GM18502 (cell line): ENCODE data around the gene PLA1A.
"Not testable (repeated sequence)": the region's sequence is repeated elsewhere in the genome, so short reads cannot be mapped to it uniquely, and the experiment has no call there.

Experiments
- ATAC-seq: cut with Tn5 transposase; IDR thresholded peaks from one replicate; pipeline ENCODE4 v1.9.1; 2021; ENCODE audit warnings: mild to moderate bottlenecking; ENCODE audit not compliant: unreplicated experiment, poor library complexity

PLA1A gene

DNA sequence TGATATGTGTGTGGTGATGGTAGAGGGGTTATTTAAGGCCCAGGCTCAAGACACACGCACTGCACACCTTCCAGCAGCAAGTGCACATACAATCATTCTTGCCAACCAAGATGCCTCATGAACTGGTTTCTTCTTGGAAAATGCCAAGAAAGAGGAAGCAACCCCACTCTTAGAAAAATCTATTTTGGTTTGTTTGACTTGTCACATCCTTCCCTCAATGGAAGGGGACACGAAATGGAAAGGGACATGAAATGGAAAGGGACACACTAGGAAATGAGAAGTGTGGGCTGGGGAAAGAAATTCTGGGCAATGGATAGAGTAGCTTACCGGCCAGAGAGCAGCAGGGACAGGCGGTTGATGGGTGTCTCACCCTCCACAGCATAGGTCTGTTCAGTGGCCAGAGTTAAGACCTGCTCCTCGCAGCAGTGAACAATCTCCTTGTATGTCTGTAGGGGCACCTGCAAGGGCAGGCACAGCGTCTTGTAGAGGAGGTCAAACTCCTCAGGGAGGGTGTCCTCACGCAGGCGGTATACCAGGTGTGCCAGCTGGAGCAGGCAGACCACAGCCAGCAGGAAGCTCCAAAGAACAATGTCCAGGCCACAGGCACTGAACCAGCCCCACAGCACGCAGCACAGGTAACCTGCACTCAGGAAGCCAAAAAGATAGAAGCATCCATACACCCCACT, 62.1 kb downstream of the PLA1A start:
- ATAC-seq = no peak

DNA sequence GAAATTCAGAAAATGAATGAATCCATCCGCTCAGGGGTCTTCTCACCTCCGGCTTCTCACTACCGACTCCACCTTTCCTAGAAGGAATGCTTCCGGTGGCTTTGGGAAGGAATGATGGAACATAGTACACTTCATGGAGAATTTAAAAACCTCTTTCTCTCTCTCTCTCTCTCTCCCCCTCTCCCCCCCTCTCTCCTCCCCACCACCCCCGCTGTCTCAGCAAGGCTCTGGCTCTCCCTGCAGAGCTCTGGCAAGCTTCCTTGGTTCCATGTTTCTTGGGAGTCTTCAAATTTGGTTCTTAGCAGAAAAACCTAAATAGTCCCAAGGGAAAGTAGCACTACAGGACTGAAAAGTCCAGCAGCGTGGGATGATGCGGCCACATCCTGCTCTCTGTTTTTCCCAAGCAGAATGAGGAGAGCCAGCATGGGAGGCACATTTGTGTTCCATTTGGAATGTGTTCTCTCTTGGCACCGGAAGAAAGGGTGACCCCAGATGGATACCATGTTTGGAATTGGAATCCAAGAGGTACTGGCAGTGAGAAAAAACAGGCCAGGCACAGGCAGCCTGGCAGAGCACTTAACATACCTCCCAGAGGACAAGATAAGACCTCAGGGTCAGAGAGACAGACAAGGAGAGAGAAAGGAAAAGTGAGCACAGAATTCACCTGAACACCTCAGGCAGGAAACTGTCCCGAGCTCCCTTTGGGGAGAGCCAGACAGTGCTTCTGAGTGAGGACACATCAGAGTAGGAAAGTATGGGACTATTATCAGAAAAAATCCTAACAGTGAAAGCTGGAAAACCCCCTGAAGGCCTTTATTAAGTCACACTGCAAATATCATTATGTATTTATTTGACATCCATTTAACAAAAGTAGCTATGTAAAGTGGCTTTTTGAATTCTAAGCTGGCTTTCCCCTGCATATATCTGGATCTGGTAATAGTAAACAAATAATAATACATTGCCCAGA, 63.1 kb downstream of the PLA1A start, which contains the start of gene POPDC2:
POPDC2 (minus strand) TSS at position 116 of the 967 bp plus-strand sequence. CDS start 166 bp downstream, outside the sequence.
- no peak for ATAC-seq

DNA sequence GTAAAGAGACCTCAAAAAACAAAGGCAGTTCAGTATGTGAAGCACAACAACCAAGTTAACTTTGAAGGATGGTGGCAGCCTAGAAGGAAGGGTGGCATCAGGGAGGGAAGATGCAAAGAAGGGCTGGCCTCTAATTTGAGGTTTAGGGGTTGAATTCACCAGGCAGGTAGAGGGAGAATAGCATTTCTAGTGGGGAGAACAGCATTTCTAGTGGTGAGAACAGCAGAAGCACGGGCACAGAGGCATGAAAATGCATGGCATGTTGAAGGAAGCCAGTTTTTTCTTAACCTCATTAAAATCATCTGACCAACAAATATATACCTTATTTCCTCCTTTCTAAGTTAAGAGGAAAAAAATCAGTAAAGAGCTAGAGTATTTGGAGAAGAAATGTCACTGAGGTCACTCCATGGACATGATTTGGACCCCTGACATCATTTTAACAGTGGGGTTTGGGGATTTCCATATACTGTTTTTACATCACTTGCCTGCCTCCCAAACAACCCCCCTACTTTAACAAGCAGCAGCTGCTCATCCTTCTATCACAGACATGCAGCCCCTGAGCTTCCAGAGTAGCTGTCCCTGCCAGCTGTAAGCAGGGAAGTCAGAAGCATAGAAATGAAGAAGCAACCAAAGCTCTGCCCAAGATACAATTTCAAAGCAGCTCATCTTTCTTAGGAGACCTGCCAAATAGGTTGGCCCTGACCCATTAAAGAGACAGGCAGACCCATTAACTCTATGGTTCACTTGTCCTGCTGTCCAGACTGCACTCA, 65.1 kb downstream of the PLA1A start:
- ATAC-seq = no peak

DNA sequence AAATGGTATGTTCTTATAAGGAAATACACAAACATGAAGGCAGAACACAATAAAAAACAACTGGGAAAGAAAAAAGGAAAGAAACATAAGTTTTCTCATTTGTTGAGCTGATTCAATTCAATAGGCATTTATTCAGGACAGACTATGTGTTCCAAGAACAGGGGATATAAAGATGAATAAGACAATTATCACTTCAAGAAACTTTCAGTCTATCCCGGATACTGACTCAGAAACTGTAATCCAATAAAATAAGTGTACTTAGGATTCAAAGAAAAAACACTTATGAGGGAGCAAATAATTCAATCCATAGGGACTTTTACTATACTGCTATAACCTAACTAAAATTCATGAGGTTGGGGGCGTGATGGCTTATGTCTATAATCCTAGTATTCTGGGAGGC, 66.2 kb downstream of the PLA1A start:
- no peak for ATAC-seq

DNA sequence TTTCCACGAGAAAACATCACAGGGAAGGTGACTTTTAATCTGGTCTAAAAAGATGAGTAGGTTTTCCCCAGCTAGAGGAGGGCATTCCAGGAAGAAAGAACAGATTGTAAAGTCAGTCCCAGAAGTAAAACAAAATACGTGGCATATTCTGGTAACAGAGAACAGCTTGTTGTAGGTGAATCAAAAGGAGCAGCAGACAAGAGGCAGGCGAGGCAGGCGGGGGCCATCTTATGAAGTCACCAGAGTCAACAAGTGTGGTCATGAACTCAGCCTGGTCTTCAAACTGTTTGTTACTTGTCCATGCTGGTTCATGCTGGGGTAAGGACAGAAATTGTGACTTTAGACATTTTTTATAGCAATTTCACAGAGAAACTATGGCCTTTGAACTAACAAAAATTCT, 66.7 kb downstream of the PLA1A start:
- no peak for ATAC-seq

DNA sequence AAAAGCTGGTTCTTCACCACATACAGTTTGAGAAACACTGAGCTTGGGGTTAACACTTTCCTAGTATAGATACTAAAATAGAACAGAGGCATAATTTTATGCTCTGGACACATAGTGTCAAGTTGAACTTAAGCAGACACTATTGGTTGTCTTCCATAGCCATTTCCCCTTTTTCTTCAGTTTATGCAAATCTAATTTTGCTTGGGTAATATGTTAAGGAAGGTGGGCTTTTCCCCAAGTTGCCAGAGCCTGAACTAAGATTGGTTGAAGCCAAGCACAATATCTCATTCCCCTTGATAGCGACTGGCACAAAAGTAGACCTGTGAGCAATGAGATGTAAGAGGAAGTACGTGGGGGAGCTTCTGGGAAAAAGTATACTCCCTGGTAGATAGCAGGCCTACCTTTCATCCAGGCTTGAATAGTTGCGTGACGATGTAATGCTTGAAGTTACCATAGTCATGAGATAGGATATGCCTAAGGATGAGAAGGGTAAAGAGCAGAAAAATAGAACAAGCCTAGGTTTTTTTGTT, 67.2 kb downstream of the PLA1A start:
- ATAC-seq = no peak

DNA sequence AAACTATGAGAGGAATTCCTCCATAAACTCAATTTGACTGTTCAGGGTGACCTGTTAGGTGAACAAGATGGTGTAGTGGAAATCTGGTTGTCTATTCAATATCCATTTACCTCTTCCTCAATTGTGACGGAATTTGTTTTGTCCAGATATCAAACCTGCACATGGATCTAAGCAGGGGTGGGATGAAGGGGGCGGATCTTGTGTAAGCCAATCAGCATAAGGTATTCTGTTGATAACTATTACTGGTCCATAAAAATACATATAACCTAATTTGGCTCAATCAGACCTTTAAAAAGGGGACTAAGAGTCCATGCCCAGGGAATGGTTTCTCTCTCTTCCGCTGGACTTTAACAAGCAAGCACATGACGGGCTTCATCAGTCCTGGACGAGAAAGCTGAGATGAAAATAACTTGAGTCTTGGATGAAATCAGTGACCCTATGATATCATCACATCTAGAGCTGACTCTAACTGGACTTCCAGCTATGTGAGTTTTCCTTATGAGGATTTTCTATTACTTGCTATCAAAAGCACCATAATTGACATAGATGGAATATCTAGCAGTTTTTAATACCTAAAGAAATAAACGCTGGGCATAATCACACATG, 68.4 kb downstream of the PLA1A start:
- no peak for ATAC-seq

DNA sequence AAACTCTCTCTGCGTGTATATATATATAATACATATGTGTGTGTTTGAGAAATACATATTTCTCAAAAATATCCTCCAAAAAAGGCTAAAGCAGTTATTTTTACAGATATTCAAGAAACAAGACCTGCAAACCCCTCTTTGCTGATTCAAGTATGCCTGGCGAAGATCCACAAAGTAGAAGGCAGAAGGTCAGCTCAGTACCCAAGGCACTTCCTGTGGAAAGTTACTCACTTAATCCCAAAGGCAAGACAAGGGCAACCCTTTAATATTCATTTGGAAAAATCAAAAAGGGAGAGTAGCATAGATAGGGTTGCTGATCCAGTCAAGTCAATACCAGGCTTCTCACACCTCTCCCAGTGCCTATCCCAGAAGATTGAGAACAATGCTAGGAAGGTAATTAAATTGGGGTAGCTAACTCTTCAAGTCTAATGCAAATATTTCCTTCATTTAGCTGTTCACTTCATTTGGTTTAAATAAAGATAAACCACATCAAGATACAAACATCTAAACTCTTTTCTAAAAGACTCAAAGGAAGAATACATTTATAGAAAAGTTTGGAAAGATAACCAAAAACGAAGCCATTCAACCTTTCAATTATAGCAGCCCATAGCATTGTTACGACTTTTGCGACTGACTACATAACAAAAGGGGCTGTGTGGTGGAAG, 72.4 kb downstream of the PLA1A start:
- no peak for ATAC-seq

DNA sequence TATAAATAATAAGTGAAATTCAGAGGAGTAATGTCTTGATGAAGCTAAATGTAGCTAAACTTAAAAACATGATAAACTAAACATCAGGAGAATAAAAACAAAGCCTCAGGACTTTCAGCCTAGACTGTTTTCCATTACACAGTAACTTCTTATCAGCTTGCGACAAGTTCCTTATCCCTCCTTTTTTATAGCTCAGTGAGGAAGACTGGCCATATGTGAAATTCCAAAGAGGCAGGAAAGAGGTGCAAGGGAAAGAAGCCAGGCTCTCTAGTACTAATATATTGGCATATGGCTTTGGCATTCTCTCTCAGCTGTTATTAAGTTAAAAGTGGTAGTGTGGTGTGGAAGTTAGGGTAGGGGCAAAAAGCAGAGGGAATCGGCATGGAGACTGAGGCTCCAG, 75.1 kb downstream of the PLA1A start:
- ATAC-seq = no peak

DNA sequence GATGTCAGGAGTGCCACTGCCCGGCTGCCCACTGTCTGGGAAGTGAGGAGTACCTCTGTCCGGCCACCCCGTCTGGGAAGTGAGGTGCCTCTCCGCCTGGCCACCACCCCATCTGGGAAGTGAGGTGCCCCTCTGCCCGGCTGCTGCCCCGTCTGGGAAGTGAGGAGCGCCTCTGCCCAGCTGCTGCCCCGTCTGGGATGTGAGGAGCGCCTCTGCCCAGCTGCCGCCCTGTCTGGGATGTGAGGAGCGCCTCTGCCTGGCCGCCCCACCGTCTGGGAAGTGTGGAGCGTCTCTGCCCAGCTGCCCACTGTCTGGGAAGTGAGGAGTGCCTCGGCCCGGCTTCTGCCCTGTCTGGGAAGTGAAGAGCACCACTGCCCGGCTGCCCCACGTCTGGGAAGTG, 76.2 kb downstream of the PLA1A start:
- no peak for ATAC-seq

DNA sequence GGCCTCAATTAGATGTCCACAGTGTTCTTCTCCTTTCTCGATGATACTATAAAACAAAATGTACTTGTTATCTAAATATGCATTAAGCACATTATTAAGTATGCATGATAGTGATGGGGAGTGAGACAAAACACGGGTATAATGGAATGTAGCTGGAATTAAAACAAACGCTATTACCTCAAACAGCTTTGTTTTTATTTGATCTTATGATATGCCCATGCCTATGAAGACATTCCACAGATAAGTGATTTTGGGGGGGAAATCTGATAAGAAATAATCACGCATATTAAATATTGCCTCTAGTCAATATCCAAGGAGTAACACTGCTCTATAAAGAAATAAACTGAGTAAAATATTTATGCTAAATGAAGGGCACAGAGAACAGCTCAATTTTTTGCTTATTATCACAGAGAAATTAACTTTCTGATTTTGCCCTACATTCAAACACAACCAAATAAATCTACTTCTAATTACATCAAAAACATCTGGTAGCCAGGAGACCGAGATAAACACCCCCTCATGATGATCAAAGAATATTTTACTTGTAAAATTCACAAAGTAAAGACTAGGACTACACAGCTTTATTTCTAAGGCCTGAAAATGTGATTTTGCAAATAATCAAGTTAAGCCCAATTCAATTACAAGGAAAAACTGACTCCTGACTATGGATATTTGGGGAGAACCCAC, 77.6 kb downstream of the PLA1A start:
- ATAC-seq = no peak

DNA sequence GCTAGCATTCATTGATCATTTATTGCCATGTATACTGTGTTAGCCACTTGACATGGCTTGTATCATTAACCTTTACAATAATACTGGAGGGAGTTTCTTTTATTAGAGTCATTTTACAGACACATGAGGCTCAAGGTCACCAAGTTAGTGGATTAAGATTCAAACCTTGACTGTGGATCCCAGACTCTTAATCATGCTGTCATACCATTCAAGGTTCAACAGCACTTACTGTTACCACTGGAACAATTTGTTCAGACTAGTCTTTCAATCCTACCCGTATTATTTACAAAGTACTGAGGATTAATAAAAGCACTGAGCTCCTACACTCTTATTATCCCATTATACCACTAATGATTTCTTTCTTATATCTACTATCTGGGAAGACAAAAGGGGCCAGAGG, 78.3 kb downstream of the PLA1A start:
- no peak for ATAC-seq

DNA sequence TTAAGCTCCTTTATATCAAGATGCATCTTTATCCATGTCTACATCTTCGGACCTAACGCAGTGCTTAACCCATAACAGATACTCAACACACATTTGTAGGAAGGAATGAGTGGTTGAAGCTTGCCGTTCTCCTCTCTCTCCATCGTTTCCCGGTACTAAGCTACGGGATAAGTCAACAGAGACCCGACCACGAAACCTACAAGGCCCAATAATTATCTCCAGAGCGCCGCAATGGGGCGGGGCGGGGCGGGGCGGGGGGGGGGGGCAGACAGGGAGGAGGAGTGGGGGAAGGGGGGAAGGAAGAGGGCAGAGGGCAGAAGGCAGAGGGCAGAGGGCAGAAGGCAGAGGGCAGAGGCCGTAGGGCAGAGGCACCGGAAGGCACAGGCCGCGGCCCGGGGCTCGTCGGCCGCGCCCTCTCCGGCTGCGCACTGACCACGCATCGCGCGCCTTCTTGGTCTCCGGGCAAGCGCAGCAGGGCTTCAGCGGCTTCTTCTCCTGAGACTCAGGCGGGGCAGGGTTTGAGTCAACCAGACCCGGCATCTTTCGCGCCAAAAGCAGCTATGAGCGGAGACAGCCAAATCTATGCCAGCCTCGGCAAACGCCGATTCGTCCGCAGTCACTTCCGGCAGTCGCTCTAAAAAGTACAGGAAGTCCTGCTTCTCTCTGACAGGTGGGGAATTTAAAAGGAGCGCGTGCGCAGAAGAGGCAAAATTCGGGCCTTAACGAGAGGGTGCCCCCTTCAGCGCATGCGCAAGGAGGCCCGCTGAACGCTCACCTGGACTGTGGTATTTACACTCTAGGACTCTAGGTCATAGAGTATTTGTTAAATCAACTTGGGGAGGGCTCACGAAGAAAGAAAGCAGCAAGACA, 79.3 kb downstream of the PLA1A start, which contains the start of gene COX17:
COX17 (minus strand) TSS at position 636 of the 870 bp plus-strand sequence; CDS start at position 540, 96 bp downstream.
- peak; percentile 89 for ATAC-seq

DNA sequence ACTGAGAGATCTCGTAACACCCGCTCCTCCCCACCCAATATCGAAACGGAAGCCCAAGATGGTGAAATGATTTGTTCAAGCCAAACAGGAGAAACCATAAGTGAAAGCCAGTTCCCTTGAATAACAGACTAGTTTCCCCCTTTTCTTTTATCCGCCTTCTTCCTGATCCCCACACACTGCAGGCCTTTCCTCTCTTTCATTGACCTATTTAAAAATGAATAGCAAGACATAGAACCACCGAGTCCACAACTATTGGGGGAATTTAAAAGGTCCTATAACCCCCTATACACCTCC, 79.9 kb downstream of the PLA1A start:
- ATAC-seq = peak; percentile 2

DNA sequence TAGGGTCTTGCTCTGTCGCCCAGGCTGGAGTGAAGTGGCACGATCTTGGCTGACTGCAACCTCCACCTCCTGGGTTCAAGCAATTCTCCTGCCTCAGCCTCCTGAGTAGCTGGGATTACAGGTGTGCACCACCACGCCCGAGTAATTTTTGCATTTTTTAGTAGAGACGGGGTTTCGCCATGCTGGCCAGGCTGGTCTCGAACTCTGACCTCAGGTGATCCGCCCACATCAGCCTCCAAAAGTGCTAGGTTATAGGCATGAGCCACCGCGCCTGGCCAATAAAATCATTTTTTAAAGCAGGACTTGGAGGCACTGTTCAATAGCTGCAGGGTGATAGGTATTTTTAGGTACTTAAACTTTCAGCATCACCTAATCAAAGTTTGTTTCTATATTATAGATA, 80.5 kb downstream of the PLA1A start:
- not testable (repeated sequence) for ATAC-seq
